RWPE2 (cell line): ENCODE measurements around the gene BGN.

Experiments used
- ATAC-seq: fragments of 200-7000 bp; cut with Tn5 transposase; 3 replicates; pipeline ENCODE4 v1.9.1; 2021; ENCODE audit warnings: low read depth
- DNase-seq: peaks from one replicate; pipeline ENCODE4 v3.0.0-alpha.2; 2020; ENCODE audit warnings: low spot score
- H3K27ac ChIP-seq: fragments of 450-650 bp; 2 replicates; pipeline ENCODE4 v1.5.1; 2017; ENCODE audit warnings: mild to moderate bottlenecking; ENCODE audit not compliant: poor library complexity, severe bottlenecking
- H3K27me3 ChIP-seq: fragments of 250-450 bp; sonication (Bioruptor Pico); 2 replicates; pipeline ENCODE4 v1.5.1; 2021; ENCODE audit warnings: mild to moderate bottlenecking, moderate library complexity; ENCODE audit not compliant: insufficient read depth, poor library complexity, severe bottlenecking
- H3K36me3 ChIP-seq: fragments of 250-450 bp; sonication (Bioruptor Pico); 2 replicates; pipeline ENCODE4 v1.5.1; 2020; ENCODE audit warnings: low read depth, mild to moderate bottlenecking, moderate library complexity
- H3K4me1 ChIP-seq: fragments of 250-450 bp; sonication (Bioruptor Pico); 2 replicates; pipeline ENCODE4 v1.5.1; 2021; ENCODE audit warnings: mild to moderate bottlenecking, moderate library complexity; ENCODE audit not compliant: insufficient read depth, poor library complexity, severe bottlenecking
- H3K4me3 ChIP-seq: fragments of 250-450 bp; sonication (Bioruptor Pico); 2 replicates; pipeline ENCODE4 v1.5.1; 2021; ENCODE audit warnings: mild to moderate bottlenecking, moderate library complexity; ENCODE audit not compliant: severe bottlenecking
- H3K9me3 ChIP-seq: fragments of 250-450 bp; sonication (Bioruptor Pico); 2 replicates; pipeline ENCODE4 v1.5.1; 2021; ENCODE audit warnings: mild to moderate bottlenecking, moderate library complexity; ENCODE audit not compliant: severe bottlenecking
- TF ChIP-seq, protein P1 (sequence below): fragments of 450-650 bp; IDR thresholded peaks from one replicate; pipeline ENCODE4 v1.5.1; 2017; ENCODE audit warnings: mild to moderate bottlenecking, moderate library complexity; ENCODE audit not compliant: poor library complexity, severe bottlenecking

Gene BGN

DNA sequence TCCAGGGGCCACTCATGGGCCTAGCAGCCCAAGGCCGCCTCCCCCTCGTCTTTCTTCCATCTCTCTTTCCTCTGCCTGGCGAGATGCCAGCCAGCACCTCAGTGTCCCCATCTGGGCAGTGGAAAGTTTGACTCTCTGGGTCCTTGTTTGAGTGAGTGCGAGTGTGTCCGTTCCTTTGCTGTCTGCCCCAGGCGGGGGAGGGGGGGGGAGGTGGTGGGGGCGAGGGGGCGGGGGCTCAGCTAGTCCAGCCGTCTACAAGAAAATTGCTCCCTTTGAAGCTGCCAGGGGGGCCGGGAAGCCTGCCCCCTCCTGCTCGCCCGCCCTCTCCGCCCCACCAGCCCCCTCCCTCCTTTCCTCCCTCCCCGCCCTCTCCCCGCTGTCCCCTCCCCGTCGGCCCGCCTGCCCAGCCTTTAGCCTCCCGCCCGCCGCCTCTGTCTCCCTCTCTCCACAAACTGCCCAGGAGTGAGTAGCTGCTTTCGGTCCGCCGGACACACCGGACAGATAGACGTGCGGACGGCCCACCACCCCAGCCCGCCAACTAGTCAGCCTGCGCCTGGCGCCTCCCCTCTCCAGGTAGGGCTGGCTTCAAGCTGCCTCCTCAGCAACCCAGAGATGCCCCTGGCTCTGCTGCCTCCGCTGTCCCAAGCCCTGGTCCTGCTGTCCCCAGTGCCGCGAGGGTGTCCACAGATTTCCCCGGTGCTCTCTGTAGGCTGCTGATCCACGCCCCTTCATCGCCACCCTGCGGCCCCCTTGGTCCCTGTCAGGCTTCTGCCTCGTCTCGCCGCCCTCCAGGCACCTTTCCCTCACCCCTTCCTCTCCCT, at the start of gene BGN:
BGN (plus strand) TSS at position 440 of the 821 bp plus-strand sequence. CDS start 9,652 bp downstream, outside the sequence.
- ATAC-seq (peak; percentile 55; the same call in 2 of the 3 replicates), DNase-seq (no peak)
- H3K9me3 ChIP-seq, result no peaks in the 10 kb centered on the region
- H3K36me3 ChIP-seq, result no peaks in the 10 kb centered on the region
- no peak within 1 kb of the TSS for H3K27ac ChIP-seq
- no peaks in the 10 kb centered on the region for H3K27me3 ChIP-seq
- TF ChIP-seq, protein P1, sequence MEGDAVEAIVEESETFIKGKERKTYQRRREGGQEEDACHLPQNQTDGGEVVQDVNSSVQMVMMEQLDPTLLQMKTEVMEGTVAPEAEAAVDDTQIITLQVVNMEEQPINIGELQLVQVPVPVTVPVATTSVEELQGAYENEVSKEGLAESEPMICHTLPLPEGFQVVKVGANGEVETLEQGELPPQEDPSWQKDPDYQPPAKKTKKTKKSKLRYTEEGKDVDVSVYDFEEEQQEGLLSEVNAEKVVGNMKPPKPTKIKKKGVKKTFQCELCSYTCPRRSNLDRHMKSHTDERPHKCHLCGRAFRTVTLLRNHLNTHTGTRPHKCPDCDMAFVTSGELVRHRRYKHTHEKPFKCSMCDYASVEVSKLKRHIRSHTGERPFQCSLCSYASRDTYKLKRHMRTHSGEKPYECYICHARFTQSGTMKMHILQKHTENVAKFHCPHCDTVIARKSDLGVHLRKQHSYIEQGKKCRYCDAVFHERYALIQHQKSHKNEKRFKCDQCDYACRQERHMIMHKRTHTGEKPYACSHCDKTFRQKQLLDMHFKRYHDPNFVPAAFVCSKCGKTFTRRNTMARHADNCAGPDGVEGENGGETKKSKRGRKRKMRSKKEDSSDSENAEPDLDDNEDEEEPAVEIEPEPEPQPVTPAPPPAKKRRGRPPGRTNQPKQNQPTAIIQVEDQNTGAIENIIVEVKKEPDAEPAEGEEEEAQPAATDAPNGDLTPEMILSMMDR, result peak; percentile 22
- peak within 1 kb of the TSS; percentile 22 for H3K4me3 ChIP-seq
- H3K4me1 ChIP-seq, result no peaks in the 10 kb centered on the region

DNA sequence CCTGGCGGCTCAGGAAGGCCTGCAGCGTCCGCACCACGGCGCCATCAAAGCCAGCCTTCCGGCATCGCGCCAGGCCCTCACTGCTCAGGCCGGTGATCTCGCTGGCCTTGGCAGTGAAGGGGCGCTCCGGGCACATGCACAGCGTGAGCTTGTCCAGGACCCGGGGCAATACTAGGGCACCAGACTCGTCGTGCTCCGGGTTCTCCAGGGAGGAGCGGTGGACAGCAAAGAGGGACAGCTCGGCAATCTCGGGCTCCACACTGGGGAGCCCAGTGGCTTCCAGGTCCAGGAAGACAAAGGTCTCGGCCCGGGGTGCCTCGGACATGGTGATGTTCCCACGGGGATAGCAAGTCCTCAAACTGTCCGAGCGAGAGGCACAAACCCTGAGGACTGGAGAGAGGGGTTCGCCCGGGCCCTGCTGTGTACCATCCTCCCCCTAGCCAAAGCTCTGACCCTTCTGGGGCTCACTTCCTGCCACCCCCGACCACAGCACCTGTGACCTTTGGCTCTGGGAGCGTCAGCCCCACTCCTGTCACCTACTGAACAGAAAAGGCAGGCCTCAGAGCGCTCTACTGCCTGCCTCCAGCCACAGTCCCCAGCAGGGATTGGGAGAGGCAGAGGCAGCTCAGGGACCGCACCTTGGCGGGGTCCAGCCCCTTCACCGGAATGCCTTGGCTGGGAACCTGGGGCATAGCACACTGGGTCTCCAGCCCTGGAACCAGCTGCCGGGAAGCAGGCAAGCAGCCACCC, 49.5 kb upstream of the BGN start:
- TF ChIP-seq, protein P1, result no peak
- no peak overlapping the region for H3K27ac ChIP-seq
- DNase-seq (no peak), ATAC-seq (no peak)
- no peak overlapping the region for H3K4me3 ChIP-seq
- H3K9me3 ChIP-seq, result no peaks in the 10 kb centered on the region
- peaks cover 12% of the 10 kb centered on the region for H3K4me1 ChIP-seq
- no peaks in the 10 kb centered on the region for H3K36me3 ChIP-seq
- H3K27me3 ChIP-seq, result no peaks in the 10 kb centered on the region

DNA sequence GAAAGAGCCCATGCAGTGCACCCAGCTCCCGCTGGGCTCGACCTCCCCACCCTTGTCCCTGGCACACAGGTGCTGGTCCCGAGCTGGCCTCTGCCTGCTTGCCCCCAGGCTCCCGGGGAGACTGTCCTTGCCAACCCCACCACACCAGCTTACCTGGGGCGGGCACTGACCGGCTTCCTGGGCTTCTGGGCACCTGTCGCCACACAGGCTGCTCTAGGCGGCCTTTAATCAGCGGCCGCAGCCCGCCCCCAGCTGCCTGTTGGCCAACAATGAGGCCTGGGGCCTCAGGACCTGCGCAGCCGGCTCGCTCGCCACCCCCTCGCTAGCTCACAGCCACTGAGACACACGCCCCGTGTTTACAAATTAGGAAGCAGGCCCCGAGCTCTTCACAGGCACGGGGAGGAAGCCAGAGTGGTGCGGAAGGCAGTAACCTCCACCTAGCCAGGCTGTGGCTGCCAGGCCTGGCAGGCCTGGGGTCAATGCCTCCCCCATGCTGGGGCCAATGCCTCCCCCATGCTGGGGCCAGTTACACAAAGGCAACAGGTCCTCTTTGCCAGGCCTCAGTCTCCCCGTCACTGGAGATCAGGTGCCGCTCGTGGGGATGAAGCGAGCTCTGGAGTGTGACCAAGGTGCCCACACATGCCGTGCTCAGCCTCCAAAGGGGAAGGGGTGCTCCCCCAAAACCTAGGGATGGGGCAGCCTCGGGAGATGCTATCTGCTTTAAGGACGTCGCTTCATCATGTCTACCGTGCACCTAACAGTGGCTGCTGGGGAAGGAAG, 48.7 kb upstream of the BGN start, which contains the start of gene TREX2:
TREX2 (minus strand) TSS at position 201 of the 780 bp plus-strand sequence. CDS start 626 bp downstream, outside the sequence.
- no peak for ATAC-seq
- Histone ChIP-seq H3K27me3 (no peaks in the 10 kb centered on the region), H3K9me3 (no peaks in the 10 kb centered on the region), H3K36me3 (no peaks in the 10 kb centered on the region), H3K4me1 (peaks cover 12% of the 10 kb centered on the region), H3K4me3 (no peak within 1 kb of the TSS), H3K27ac (no peak within 1 kb of the TSS)
- TF ChIP-seq, protein P1, result no peak
- DNase-seq, result no peak

DNA sequence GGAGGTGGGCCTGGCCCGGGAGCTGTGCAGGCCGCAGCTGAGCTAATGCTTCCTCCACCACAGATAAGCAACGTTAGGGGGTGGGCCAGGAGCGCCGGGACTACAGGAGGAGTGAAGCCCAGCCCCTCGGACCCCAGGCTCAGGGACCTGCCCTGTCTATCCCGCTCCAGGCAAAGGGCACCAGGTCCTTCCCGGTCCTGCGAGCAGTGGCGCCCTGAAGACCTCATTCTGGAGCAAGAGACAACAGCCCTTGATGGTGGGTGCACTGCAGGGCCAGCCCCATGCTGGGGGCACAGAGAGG, 48.2 kb upstream of the BGN start:
- Histone ChIP-seq H3K9me3 (no peaks in the 10 kb centered on the region), H3K27me3 (no peaks in the 10 kb centered on the region), H3K4me3 (no peak overlapping the region), H3K27ac (no peak overlapping the region), H3K4me1 (peaks cover 7% of the 10 kb centered on the region), H3K36me3 (no peaks in the 10 kb centered on the region)
- TF ChIP-seq, protein P1, result no peak
- no peak for DNase-seq
- no peak for ATAC-seq
